HEK293T (cell line): ENCODE results near the gene NFIC.

Experiments
- ARNT ChIP-seq: fragments of 450-650 bp; IDR thresholded peaks from 2 replicates; pipeline ENCODE4 v1.6.1; 2017; ENCODE audit warnings: mild to moderate bottlenecking
- BHLHE40 ChIP-seq: fragments of 450-650 bp; IDR thresholded peaks from 2 replicates; pipeline ENCODE4 v1.6.1; 2016; ENCODE audit warnings: mild to moderate bottlenecking, moderate library complexity, borderline replicate concordance
- ELF4 ChIP-seq: fragments of 450-650 bp; IDR thresholded peaks from 2 replicates; pipeline ENCODE4 v1.6.1; 2017; ENCODE audit warnings: antibody characterized with exemption
- FOXA1 ChIP-seq: fragments of 450-650 bp; IDR thresholded peaks from 2 replicates; pipeline ENCODE4 v1.6.1; 2016; ENCODE audit warnings: mild to moderate bottlenecking
- FOXK2 ChIP-seq: fragments of 450-650 bp; IDR thresholded peaks from 2 replicates; pipeline ENCODE4 v1.6.1; 2016; ENCODE audit warnings: mild to moderate bottlenecking
- FOXM1 ChIP-seq: fragments of 450-650 bp; IDR thresholded peaks from 2 replicates; pipeline ENCODE4 v1.6.1; 2017; ENCODE audit warnings: mild to moderate bottlenecking, borderline replicate concordance
- HDGF ChIP-seq: fragments of 450-650 bp; IDR thresholded peaks from 2 replicates; pipeline ENCODE4 v1.6.1; 2017; ENCODE audit warnings: antibody characterized with exemption, borderline replicate concordance
- NFRKB ChIP-seq: fragments of 450-650 bp; IDR thresholded peaks from 2 replicates; pipeline ENCODE4 v1.6.1; 2016; ENCODE audit warnings: mild to moderate bottlenecking, moderate library complexity
- PKNOX1 ChIP-seq: fragments of 450-650 bp; IDR thresholded peaks from 2 replicates; pipeline ENCODE4 v1.6.1; 2016
- SUZ12 ChIP-seq: fragments of 450-650 bp; IDR thresholded peaks from 2 replicates; pipeline ENCODE4 v1.6.1; 2016; ENCODE audit warnings: mild to moderate bottlenecking

DNA sequence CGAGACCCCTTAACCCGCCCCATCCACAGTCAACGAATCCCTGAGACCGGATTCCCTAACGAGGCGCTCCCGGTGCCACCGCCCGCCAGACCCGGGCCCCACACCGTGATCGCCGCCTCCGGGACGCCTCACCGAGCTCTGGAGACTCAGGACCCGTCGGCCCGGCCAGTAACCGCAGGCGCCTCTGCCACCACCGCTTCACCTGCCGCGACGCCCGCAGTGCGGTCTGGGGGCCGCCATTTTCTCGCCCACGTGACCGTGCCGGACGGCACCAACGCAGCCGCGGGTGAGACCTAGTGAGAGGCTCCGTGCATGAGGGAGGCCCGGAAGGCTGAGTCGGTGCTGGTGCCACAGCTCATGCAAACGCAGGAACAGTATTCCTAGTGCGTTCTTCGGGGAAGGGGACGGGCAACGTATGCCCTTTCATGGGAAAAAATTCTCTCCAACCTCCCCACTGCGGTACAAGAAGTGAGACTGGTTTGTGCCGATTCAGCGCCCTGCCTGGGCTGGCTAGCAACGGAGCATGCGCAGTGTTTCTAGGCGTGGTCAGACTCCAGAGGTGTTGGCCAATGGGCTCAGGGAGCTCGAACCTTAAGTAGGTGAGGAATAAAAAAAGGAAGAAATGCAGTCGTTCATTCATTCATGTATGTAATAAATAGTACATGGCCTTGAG lies 134.2 kb downstream of the NFIC start, which contains the start of gene DOHH:
- TF ChIP-seq ELF4 (peak; percentile 50), FOXM1 (peak; percentile 86), BHLHE40 (peak; percentile 96), FOXA1 (no peak), SUZ12 (no peak), PKNOX1 (no peak), NFRKB (no peak), HDGF (no peak), FOXK2 (no peak), ARNT (no peak)
